Suprapubic skin (tissue), 4 donors: Measurements from ENCODE around the gene CTXND1. TPM values are rescaled to one million over a fixed set of nuclear protein-coding genes. Genes with fewer than 3 reads are reported as not detected.

Source experiments
- DNase-seq, 2 donors: peaks; one replicate each; pipeline ENCODE4 v3.0.0-alpha.2; 2019; ENCODE audit warnings: low spot score in 2 of 2
- H3K27ac ChIP-seq: fragments of 200-600 bp; sonication (generic); one replicate; pipeline ENCODE4 v1.5.1; 2019
- H3K27me3 ChIP-seq: fragments of 200-600 bp; sonication (generic); one replicate; pipeline ENCODE4 v1.5.1; 2019
- H3K36me3 ChIP-seq: fragments of 200-600 bp; sonication (generic); one replicate; pipeline ENCODE4 v1.5.1; 2019
- H3K4me1 ChIP-seq: fragments of 200-600 bp; sonication (generic); one replicate; pipeline ENCODE4 v1.5.1; 2019
- H3K4me3 ChIP-seq: fragments of 200-600 bp; sonication (generic); one replicate; pipeline ENCODE4 v1.5.1; 2019; ENCODE audit warnings: mild to moderate bottlenecking
- H3K9me3 ChIP-seq: fragments of 200-600 bp; sonication (generic); one replicate; pipeline ENCODE4 v1.5.1; 2019
- EP300 ChIP-seq: sonication (generic); formaldehyde crosslinking; IDR thresholded peaks from one replicate; pipeline ENCODE4 v1.6.1; 2017; ENCODE audit warnings: antibody characterized with exemption
- POLR2A ChIP-seq, 2 donors: fragments of 450-650 bp; IDR thresholded peaks; one replicate each; pipeline ENCODE4 v1.6.1; 2017; ENCODE audit warnings: antibody characterized with exemption in 2 of 2, mild to moderate bottlenecking in 2 of 2, moderate library complexity in 2 of 2
- POLR2AphosphoS5 ChIP-seq, 3 donors: sonication (generic); formaldehyde crosslinking; IDR thresholded peaks; one replicate each; pipeline ENCODE4 v1.6.1; 2017; ENCODE audit warnings: antibody characterized with exemption in 3 of 3
- WGBS: methylation state at CpG from one replicate; pipeline ENCODE4 v1.1.5; 2018; 5-methylcytosine and 5-hydroxymethylcytosine counted together
- total RNA-seq, 4 donors: library from RNA; depleted of rRNA; stranded (reverse); fragments of >200 nt; gene quantifications; one replicate each; pipeline ENCODE4 v1.1.0, GENCODE V29; 2016
- TF ChIP-seq, protein P1 (sequence below), 2 donors: fragments of 200-600 bp in 1 of 2; fragments of 450-650 bp in 1 of 2; sonication (generic) in 1 of 2; IDR thresholded peaks; one replicate each; pipeline ENCODE4 v1.5.1; 2016 to 2019; ENCODE audit warnings: antibody characterized with exemption in 2 of 2, mild to moderate bottlenecking in 1 of 2, moderate library complexity in 1 of 2

CTXND1 gene
- total RNA-seq, 4 donors from 2014 or later = 0.24 to 0.55 (median 0.49) TPM; not detected in 1

DNA sequence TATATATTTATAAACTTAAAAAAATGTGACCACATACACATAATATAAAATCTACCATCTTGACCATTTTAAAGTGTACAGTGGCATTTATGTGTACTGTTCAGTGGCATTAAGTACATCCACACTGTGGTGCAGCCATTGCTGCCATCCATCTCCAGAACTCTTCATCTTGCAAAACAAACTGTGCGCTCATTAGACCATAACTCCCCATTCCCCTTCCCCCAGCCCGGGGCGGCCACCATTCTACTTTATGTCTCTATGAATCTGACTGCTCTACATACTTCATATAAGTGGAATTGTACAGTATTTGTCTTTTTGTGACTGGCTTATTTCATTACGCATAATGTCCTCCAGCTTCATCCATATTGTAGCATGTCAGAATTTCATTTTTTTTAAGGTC lies 47.8 kb downstream of the CTXND1 start:
- Histone ChIP-seq H3K4me1 (peaks cover 6% of the 10 kb centered on the region), H3K27me3 (no peaks in the 10 kb centered on the region), H3K36me3 (no peaks in the 10 kb centered on the region), H3K9me3 (no peaks in the 10 kb centered on the region), H3K27ac (no peak overlapping the region), H3K4me3 (no peak overlapping the region)
- WGBS = 91% methylated on average over 4 of the region's 4 CpGs
- TF ChIP-seq, protein P1, sequence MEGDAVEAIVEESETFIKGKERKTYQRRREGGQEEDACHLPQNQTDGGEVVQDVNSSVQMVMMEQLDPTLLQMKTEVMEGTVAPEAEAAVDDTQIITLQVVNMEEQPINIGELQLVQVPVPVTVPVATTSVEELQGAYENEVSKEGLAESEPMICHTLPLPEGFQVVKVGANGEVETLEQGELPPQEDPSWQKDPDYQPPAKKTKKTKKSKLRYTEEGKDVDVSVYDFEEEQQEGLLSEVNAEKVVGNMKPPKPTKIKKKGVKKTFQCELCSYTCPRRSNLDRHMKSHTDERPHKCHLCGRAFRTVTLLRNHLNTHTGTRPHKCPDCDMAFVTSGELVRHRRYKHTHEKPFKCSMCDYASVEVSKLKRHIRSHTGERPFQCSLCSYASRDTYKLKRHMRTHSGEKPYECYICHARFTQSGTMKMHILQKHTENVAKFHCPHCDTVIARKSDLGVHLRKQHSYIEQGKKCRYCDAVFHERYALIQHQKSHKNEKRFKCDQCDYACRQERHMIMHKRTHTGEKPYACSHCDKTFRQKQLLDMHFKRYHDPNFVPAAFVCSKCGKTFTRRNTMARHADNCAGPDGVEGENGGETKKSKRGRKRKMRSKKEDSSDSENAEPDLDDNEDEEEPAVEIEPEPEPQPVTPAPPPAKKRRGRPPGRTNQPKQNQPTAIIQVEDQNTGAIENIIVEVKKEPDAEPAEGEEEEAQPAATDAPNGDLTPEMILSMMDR (IDR thresholded peaks at IDR 0.05) = no peak
- TF ChIP-seq POLR2A (IDR thresholded peaks at IDR 0.05) (no peak), EP300 (no peak), POLR2AphosphoS5 (IDR thresholded peaks at IDR 0.05) (no peak)
- DNase-seq = peak in 1 of 2 donors; percentile 29

DNA sequence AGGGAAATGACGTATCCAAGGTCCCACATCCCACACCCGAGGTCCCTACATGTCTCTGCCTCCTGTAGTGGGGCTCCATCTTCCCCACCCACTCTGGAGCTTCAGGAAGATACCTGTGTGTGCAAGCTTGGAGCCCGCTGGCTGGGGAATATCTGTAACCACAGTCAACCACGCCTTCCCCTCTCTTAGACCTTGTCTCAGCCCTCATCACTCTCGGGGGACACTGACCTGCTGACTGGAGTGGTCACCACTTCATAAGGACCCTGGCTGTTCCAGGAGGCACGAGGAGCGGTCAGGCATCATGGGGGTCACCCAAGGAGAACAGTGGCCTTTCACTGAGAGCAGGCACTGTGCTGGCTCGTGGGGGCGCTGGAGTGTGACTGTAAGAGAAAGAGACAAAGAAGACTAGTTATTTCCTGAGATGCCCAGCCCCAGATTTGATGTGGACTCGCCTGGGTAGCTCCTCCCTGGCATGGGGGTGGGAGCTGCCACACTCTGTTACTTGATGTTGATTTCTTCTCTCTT lies 48.6 kb downstream of the CTXND1 start:
- DNase-seq = peak in 1 of 2 donors; percentile 69
- Histone ChIP-seq H3K4me1 (peaks cover 6% of the 10 kb centered on the region), H3K9me3 (no peaks in the 10 kb centered on the region), H3K27me3 (no peaks in the 10 kb centered on the region), H3K36me3 (no peaks in the 10 kb centered on the region), H3K27ac (no peak overlapping the region), H3K4me3 (no peak overlapping the region)
- 83% methylated on average over 7 of the region's 10 CpGs for WGBS
- TF ChIP-seq POLR2A (IDR thresholded peaks at IDR 0.05) (no peak), EP300 (no peak), POLR2AphosphoS5 (IDR thresholded peaks at IDR 0.05) (no peak)
- TF ChIP-seq, protein P1 (IDR thresholded peaks at IDR 0.05) = no peak

DNA sequence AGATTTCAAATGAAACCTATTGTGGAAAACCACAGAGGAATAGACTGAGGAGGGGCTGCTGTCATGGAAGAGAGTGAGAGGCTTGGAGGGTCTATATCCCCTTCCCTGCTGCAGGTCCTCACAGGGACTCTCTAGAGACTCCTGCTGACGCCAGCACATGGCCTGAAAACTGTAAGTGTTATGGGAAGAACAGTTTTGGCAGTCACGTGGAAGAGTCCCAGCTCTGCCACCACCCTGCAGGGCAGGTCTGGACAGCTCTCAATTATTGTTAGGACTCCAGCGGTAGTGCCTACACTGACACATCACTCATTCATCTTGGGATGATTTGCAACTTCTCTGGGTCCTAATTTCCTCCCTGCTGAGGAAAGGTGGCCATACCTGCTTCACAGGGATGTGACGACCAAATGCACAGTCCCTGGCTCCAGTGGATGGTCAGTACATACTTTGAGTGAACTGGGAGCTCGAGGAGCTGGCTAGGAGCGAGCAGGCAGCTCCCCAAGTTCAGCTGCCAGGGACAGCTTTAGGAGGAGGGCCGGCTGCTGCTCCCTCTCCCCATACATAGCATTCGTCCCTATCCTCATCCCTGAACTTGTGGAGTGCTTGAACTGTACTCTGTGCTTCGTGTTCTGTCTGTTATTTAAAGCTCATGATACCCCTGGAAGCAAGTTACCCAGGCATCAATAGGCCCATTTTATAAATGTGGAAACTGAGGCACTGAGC lies 49.2 kb downstream of the CTXND1 start:
- peaks cover 6% of the 10 kb centered on the region for H3K4me1 ChIP-seq
- no peaks in the 10 kb centered on the region for H3K27me3 ChIP-seq
- H3K36me3 ChIP-seq = no peaks in the 10 kb centered on the region
- H3K9me3 ChIP-seq = no peaks in the 10 kb centered on the region
- H3K27ac ChIP-seq = no peak overlapping the region
- WGBS = 33% methylated on average over 8 of the region's 9 CpGs
- DNase-seq = peak in 1 of 2 donors; percentile 44
- TF ChIP-seq POLR2A (IDR thresholded peaks at IDR 0.05) (no peak), EP300 (no peak), POLR2AphosphoS5 (IDR thresholded peaks at IDR 0.05) (no peak)
- TF ChIP-seq, protein P1 (IDR thresholded peaks at IDR 0.05) = no peak
- H3K4me3 ChIP-seq = no peak overlapping the region

DNA sequence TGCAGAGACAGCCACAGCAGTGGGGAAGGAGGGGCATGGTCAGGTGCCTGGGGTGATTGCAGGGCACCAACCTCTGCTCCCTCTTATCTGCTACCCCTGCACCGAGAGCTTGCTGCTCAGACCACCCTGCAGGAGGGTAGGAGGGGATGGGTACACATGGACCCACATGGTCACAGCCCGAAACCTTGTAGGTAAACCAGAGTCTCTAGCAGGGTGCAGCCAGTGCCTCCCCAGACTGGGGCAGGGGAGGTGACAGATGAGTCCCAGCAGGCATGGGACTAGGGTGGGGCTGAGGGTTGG lies 50.0 kb downstream of the CTXND1 start:
- no peaks in the 10 kb centered on the region for H3K9me3 ChIP-seq
- 100% methylated on average over 1 of the region's 2 CpGs for WGBS
- no peak for TF ChIP-seq EP300
- TF ChIP-seq POLR2A (IDR thresholded peaks at IDR 0.05) = no peak
- TF ChIP-seq, protein P1 (IDR thresholded peaks at IDR 0.05) = no peak
- no peak for TF ChIP-seq POLR2AphosphoS5 (IDR thresholded peaks at IDR 0.05)
- no peaks in the 10 kb centered on the region for H3K36me3 ChIP-seq
- no peak for DNase-seq
- H3K4me3 ChIP-seq = no peak overlapping the region
- peaks cover 6% of the 10 kb centered on the region for H3K4me1 ChIP-seq
- H3K27ac ChIP-seq = no peak overlapping the region
- H3K27me3 ChIP-seq = no peaks in the 10 kb centered on the region

DNA sequence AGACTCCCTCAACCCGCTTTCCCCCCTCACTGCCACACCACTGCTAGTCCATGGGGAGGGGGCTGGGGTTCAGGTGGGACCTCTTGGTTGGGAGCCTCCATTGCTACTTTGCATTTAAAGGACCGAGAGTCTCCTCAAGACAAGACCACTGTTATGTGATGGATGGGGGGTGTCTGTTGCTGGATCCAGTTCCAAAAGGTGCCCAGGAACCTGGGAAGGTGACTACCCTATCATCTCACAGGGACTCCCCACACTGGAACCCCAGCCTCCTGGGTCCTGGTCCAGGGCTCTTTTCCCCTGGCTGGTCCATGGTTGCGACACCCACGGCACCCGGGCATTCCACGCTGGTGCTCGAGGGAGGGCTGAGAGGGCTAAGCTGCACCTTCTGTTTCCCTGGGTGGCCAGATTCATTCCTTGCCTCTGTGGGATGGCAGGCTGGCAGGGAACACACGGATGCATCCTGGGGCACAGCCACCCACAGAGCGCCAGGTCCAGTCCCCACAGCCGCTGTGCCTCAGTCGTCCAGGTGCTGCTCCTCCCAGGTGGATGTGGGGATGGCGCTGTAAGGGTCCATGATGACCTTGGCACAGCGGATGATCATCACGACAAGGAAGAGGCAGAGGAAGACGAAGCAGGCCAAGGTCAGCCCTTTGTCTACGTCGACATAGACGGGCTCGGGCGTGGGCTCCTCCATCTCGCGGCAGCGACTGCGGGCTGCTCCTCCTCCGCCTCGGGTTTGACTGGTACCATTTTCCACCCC lies 50.6 kb downstream of the CTXND1 start:
- DNase-seq = peak in 1 of 2 donors; percentile 66

More for the DNA sequence above, 50.6 kb downstream of the CTXND1 start:
- Histone ChIP-seq H3K4me3 (no peak overlapping the region), H3K4me1 (peaks cover 6% of the 10 kb centered on the region), H3K9me3 (no peaks in the 10 kb centered on the region), H3K27ac (no peak overlapping the region), H3K36me3 (no peaks in the 10 kb centered on the region), H3K27me3 (no peaks in the 10 kb centered on the region)
- 93% methylated on average over 11 of the region's 26 CpGs for WGBS
- TF ChIP-seq POLR2A (IDR thresholded peaks at IDR 0.05) (no peak), POLR2AphosphoS5 (IDR thresholded peaks at IDR 0.05) (no peak), EP300 (no peak)
- TF ChIP-seq, protein P1 (IDR thresholded peaks at IDR 0.05) = no peak
